Right ventricle myocardium inferior (tissue), 1 donor: ENCODE data around the gene CFAP91. TPM values are rescaled to one million over a fixed set of nuclear protein-coding genes. Genes with fewer than 3 reads are reported as not detected.

Experiments
- ATAC-seq: fragments of 200-7000 bp; cut with Tn5 transposase; one replicate; pipeline ENCODE4 v1.9.1; 2020; ENCODE audit warnings: mild to moderate bottlenecking, moderate library complexity
- DNase-seq: peaks from one replicate; pipeline ENCODE4 v3.0.0; 2021; ENCODE audit errors: missing footprints
- intact Hi-C: fragments of 100-400 bp; cut with DNase I; formaldehyde crosslinking; loops from one replicate; pipeline ENCODE4 v1.11.0; 2022
- total RNA-seq: library from RNA; stranded (reverse); fragmentation: NEBNext Ultra II Directional; extraction: Animal tissue kit (Norgen Biotek cat#: 25700); gene quantifications from one replicate; pipeline ENCODE4 v1.2.1, GENCODE V29; 2021
- donor health status: DM: no; HTN: yes; CAD: no; lungs with severe emphysema.

Gene CFAP91
- total RNA-seq, 1 donor from 2014 or later, result 0.70 TPM

DNA sequence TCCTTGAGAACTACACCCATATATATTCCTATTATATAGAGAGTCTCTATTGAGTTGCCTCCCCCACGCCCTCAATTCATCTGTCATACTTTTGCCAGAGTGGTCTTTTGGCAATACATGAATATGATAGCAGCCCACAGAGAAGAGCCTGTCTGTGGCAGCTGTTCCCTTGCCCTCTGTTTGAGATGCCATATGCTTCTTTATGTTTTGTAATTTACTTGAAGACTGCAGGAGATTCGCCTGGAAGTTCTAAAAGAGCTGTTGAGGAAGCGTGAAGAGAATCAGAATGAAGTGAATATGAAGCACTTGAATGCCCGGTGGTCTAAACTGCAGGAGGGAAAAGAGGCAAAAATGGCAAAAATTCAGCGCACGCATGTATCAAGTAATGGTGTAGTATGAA is 27.2 kb downstream of the CFAP91 start:
- intact Hi-C loops, result no loop called here

DNA sequence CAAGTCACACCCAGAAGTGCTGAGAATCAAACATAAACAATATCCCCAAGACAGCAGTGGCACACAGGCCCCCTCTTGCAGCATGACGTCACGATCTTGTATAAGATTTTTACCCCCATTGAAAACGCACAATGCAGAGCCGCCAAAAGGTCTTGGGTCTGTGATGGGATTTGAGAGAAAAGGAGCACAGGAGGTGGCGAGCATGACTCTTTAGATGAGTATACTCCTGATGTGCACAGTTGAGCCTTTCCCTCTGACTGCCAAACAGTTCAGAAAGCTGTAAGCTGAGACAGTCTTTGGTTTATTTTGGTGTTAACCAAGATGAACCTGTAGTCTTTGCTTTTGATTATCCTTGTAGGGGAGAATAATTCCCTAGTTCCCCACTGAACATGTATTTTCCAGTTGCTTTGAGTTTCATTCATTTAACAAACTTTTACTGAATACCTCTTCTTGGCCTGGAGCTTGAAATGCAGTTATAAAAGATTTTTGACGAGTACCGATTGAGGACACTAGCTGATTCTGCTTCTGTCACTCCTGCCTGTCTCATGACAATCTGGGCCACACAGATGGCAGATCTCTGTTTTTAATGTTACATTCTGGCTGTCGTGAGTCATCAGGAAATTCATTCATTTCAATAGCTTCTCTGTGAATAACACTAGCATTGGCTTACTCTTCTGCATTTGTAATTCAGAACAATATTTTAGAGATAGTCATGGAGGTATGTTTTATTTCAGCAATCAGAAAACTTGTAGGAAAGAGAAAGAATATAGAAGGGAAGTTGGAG is 28.9 kb downstream of the CFAP91 start:
- intact Hi-C loops, result no loop called here
- DNase-seq (no peak), ATAC-seq (no peak)

More for the DNA sequence above, 27.2 kb downstream of the CFAP91 start:
- no peak for ATAC-seq
- DNase-seq, result no peak

DNA sequence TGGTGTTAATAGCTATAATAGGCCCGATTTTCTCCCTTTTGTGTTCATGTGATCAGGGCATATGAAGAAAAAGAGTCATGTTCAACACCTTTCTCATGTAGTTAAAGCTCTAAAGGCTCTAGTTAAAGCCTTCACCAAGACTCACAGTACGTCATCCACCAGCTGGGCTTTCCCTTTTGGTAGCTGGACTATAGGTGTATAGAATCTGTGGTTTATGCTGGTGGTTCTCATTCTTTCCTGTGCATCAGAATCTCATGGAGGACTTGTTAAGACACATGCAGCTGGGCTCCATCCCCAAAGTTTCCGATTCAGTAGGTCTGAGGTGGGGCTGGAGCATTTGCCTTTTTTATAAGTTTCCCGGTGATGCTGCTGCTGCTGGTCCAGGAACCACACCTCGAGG is 31.0 kb downstream of the CFAP91 start:
- ATAC-seq, result no peak
- no peak for DNase-seq
- intact Hi-C loops, result no loop called here

DNA sequence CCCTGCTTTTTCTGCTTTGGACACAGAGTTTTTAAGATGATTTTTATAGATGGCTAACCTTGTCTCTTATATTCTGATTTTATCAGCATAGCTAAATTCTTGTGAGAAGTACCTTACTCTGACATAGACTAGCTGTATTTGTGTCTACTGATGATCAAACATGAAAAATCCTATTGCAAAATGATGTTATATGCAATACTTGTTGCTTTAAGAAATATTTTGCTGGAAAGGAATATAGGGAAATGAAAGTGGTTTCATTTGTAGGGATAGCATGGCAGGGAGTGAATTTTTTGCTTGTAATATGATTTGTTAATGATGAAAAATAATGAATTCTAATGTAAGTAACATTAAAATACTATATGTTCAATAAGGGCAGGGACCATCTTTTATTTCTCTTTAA is 35.9 kb downstream of the CFAP91 start:
- ATAC-seq (no peak), DNase-seq (no peak)
- intact Hi-C loops, result no loop called here

DNA sequence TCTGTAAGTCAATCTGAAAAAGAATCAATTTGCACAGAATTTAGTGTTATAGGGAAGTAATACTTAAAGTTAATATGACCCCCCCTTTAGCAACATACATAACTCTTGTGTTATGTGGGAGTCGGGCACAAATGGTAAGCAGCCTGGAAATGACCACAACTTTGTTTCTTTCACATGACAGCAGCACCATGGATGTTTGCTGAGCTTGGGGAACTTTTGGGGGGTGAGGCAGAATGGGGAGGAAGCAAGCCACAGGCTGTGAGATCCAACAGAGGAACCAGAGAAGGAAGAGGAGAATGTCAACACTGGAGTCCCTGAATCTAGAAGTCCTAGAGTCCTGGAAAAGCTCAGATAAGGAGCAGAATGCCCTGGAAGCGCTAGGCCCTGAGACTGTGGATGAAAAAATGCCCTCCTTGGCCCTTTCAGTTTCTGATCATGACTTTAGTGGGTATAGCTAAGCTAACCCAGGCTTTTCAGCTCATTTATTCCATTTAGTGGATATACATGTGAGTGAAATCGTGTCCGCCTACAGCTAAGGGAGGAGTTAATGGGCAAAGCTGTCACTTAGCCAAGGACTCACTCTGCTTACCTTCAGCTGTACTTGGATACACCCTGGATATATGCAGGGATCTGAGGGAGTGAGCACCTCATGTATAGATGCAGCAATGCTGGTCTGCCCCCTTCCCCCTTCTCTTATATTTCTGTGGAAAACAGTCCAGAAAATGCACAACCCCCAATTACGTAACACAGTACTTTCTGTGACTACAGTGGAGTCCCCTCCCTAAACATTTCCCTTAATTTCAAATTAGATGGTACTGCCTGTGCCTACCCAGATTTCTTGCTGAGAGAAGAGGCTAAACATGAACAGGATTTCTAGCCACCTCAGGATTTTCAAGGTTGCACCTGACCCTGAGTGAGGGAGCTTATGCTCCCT is 39.1 kb downstream of the CFAP91 start:
- no peak for DNase-seq
- no peak for ATAC-seq
- intact Hi-C loops, result no loop called here

DNA sequence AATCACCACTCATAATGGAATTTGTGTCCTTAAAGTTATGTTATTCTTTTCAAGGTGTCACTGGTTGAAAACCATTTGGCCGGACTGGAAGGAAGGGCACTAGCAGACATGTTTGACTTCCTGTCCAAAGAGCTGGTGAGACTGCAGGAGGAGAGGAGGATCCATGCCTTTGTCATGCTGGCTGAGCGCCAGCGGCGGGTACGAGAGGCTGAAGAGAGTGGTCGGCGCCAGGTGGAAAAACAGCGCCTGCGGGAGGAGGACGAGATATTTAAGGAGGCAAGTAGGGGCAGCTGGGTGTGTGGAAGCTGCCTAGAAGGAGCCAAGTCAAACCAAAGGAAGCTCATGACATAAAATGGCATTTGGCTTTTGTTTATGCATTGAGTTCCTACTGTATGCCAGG is 41.1 kb downstream of the CFAP91 start:
- intact Hi-C loops, result no loop called here
- no peak for DNase-seq
- no peak for ATAC-seq

DNA sequence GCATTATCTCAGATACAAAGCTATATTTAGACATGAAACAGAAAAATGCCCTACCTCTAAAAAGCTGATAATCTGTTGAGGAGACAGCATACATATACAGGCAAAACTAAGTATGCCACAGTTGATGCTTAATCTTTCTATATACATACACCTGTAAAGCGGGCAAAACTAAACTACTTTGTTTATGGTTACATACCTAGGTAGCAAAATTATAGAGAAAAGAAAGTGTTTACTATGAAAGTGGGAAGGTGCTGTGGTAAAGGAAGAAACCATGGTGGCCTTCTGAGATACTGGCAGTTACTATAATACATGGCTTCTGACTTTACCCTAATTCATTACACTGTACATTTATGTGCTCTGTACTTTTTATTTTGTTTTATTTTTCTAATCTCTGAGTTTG is 43.1 kb downstream of the CFAP91 start:
- ATAC-seq (no peak), DNase-seq (no peak)
- intact Hi-C loops, result no loop called here

DNA sequence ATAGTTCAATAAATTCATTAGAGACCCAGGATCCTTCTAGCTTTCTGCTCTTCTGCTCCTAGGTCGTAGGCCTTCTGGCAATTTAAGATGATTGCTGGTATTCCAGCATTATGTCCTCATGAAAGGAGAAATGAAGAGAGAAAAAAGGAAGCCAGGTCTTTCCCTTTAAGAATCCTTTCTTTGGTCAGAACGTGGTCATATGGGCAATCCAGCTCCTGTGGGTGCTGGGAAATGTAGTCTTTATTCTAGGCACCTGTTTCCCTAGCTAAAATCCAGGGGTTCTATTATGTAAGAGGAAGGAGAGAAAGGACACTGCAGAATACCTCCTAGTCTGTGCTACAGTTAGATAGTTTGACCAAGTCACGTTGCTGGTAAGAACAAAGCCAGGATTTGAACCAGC is 43.6 kb downstream of the CFAP91 start:
- DNase-seq, result no peak
- ATAC-seq, result no peak
- intact Hi-C loops, result no loop called here

DNA sequence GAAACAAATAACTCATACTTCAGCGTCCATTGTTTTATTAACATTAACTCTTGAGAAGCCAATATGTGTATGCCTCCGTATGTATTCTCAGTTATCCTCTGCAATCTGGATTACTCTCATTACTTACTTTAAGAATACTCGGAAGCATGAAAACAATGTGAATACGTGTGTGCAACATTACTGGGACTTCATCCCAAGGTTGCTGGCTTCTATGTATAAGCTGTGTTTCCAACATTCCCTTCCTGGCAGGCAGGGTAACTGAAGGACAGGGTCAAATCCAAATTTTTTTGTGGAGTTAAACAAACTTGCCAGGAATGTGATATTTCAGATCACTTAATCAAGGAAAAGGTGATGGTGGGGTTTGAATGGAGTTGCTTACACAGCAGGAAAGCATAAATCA is 44.5 kb downstream of the CFAP91 start:
- ATAC-seq (no peak), DNase-seq (no peak)
- intact Hi-C loops, result no loop called here

DNA sequence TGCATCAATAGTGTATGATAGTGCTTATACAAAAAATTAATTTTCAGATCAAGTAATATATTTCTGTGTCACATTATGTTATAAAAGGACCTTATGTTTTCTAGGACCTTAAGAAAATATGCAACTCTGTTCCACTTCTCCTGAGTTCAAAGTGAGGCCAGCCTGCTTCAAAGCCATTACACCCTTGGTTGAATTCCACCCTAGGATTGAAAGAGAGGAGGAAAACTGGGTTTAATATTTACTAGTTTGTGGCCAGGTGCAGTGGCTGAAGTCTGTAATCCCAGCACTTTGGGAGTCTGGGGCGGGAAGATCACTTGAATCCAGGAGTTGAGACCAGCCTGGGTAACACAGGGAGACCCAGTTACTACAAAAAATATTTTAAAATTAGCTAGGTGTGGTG is 46.2 kb downstream of the CFAP91 start:
- no peak for ATAC-seq
- no peak for DNase-seq
- intact Hi-C loops, result no loop called here

DNA sequence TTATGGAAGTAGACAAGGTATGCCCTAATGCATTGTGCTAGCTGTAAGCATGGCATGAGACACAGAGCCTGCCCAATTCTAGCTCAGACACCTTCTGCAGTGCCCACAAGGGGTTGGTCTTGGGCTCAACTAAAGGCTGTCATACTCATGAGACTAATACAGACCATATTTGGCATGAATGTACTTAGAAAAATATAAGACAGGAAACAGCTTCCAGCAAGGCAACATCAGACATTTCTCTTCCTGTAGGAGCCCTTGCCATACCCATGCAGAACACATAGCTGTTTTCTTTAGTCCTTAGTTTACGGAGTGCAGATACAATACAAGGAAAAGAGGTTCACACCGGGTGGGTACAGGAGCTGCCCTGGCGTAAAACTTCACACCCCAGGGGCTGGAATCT is 48.6 kb downstream of the CFAP91 start:
- DNase-seq, result no peak
- no peak for ATAC-seq
- intact Hi-C loops, result no loop called here

Other genes with a start within 250 kb of the CFAP91 start
- 17.0 TPM for gene TMEM39A, start 239.4 kb upstream of the CFAP91 start, total RNA-seq
- gene POGLUT1, start 234.1 kb upstream of the CFAP91 start, total RNA-seq, result 5.1 TPM
- 340 TPM for gene TIMMDC1, start 204.5 kb upstream of the CFAP91 start, total RNA-seq
- gene CD80, start 143.4 kb upstream of the CFAP91 start, total RNA-seq, result not detected
- 10.1 TPM for gene ADPRH, start 123.5 kb upstream of the CFAP91 start, total RNA-seq
- gene PLA1A, start 105.1 kb upstream of the CFAP91 start, total RNA-seq, result 2.0 TPM
- gene POPDC2, start 42.4 kb upstream of the CFAP91 start, total RNA-seq, result 605 TPM
- gene COX17, start 25.6 kb upstream of the CFAP91 start, total RNA-seq, result 167 TPM
- gene NR1I2, start 79.1 kb downstream of the CFAP91 start, total RNA-seq, result not detected